ENCODE data around the gene DUSP11.
"Not testable (repeated sequence)": the region's sequence is repeated elsewhere in the genome, so short reads cannot be mapped to it uniquely, and the experiment has no call there.

Gene DUSP11

GRCh38 chr2:73718421-73718820, 61.5 kb downstream of the DUSP11 start:
- no peaks in the 10 kb centered on the region for H3F3A ChIP-seq (ENCODE audit: control insufficient read depth, insufficient read depth)
- no peak overlapping the region for H3K4me2 ChIP-seq (ENCODE audit: low read length)
- H3K27me3 ChIP-seq (ENCODE audit: control insufficient read depth, low read length) = peaks cover 4% of the 10 kb centered on the region; the same call in 1 of the 2 replicates
- no peaks in the 10 kb centered on the region for H3K36me3 ChIP-seq (ENCODE audit: control insufficient read depth, low read length)
- no peaks in the 10 kb centered on the region for H3K79me2 ChIP-seq (ENCODE audit: control insufficient read depth, low read length)
- no peaks in the 10 kb centered on the region for H3K9me2 ChIP-seq (replicated peaks; ENCODE audit: control insufficient read depth, low read length)
- H3K4me1 ChIP-seq (ENCODE audit: control insufficient read depth, low read length) = no peaks in the 10 kb centered on the region
- no peak overlapping the region for H3K27ac ChIP-seq (ENCODE audit: low read depth, low read length)
- no peak overlapping the region for H3K4me3 ChIP-seq (ENCODE audit: low read length)
- TF ChIP-seq EZH2phosphoT487 (IDR thresholded peaks at IDR 0.05; ENCODE audit: borderline replicate concordance, low read length) (no peak), CTCF (IDR thresholded peaks at IDR 0.05; ENCODE audit: low read depth, low read length, poor library complexity, severe bottlenecking) (no peak)
- H3K9me3 ChIP-seq (ENCODE audit: control insufficient read depth, insufficient read depth, low read length) = no peaks in the 10 kb centered on the region
- H4K20me1 ChIP-seq (ENCODE audit: control insufficient read depth, insufficient read depth, low read depth, low read length) = no peaks in the 10 kb centered on the region

GRCh38 chr2:73717695-73718094, 62.2 kb downstream of the DUSP11 start:
- not testable (repeated sequence) for H3K27me3 ChIP-seq (ENCODE audit: control insufficient read depth, low read length); H3K36me3 ChIP-seq (ENCODE audit: control insufficient read depth, low read length); H3F3A ChIP-seq (ENCODE audit: control insufficient read depth, insufficient read depth); H3K9me3 ChIP-seq (ENCODE audit: control insufficient read depth, insufficient read depth, low read length); H3K9me2 ChIP-seq (replicated peaks; ENCODE audit: control insufficient read depth, low read length); H3K79me2 ChIP-seq (ENCODE audit: control insufficient read depth, low read length); H3K4me3 ChIP-seq (ENCODE audit: low read length); H3K4me1 ChIP-seq (ENCODE audit: control insufficient read depth, low read length); H3K27ac ChIP-seq (ENCODE audit: low read depth, low read length); H3K4me2 ChIP-seq (ENCODE audit: low read length); H4K20me1 ChIP-seq (ENCODE audit: control insufficient read depth, insufficient read depth, low read depth, low read length)

- no peak for TF ChIP-seq CTCF (IDR thresholded peaks at IDR 0.05; ENCODE audit: low read depth, low read length, poor library complexity, severe bottlenecking)
- TF ChIP-seq EZH2phosphoT487 (IDR thresholded peaks at IDR 0.05; ENCODE audit: borderline replicate concordance, low read length) = no peak
- no peaks in the 10 kb centered on the region for H4K20me1 ChIP-seq (ENCODE audit: control insufficient read depth, insufficient read depth, low read depth, low read length)
- H3K79me2 ChIP-seq (ENCODE audit: control insufficient read depth, low read length) = no peaks in the 10 kb centered on the region
- no peaks in the 10 kb centered on the region for H3F3A ChIP-seq (ENCODE audit: control insufficient read depth, insufficient read depth)
- H3K9me3 ChIP-seq (ENCODE audit: control insufficient read depth, insufficient read depth, low read length) = no peaks in the 10 kb centered on the region
- no peaks in the 10 kb centered on the region for H3K9me2 ChIP-seq (replicated peaks; ENCODE audit: control insufficient read depth, low read length)
- H3K27me3 ChIP-seq (ENCODE audit: control insufficient read depth, low read length) = peaks cover 4% of the 10 kb centered on the region
- no peaks in the 10 kb centered on the region for H3K36me3 ChIP-seq (ENCODE audit: control insufficient read depth, low read length)
- no peak overlapping the region for H3K4me3 ChIP-seq (ENCODE audit: low read length)
- no peaks in the 10 kb centered on the region for H3K4me1 ChIP-seq (ENCODE audit: control insufficient read depth, low read length)
- H3K27ac ChIP-seq (ENCODE audit: low read depth, low read length) = no peak overlapping the region
- H3K4me2 ChIP-seq (ENCODE audit: low read length) = no peak overlapping the region
Observed at GRCh38 chr2:73717251-73717606, 62.7 kb downstream of the DUSP11 start.

GRCh38 chr2:73716543-73717250, 63.2 kb downstream of the DUSP11 start:
- Histone ChIP-seq H3K4me2 (ENCODE audit: low read length) (no peak overlapping the region), H3K4me1 (ENCODE audit: control insufficient read depth, low read length) (no peaks in the 10 kb centered on the region), H3K9me3 (ENCODE audit: control insufficient read depth, insufficient read depth, low read length) (no peaks in the 10 kb centered on the region), H3K79me2 (ENCODE audit: control insufficient read depth, low read length) (no peaks in the 10 kb centered on the region), H3K4me3 (ENCODE audit: low read length) (no peak overlapping the region), H4K20me1 (ENCODE audit: control insufficient read depth, insufficient read depth, low read depth, low read length) (no peaks in the 10 kb centered on the region), H3K36me3 (ENCODE audit: control insufficient read depth, low read length) (no peaks in the 10 kb centered on the region), H3K9me2 (replicated peaks; ENCODE audit: control insufficient read depth, low read length) (no peaks in the 10 kb centered on the region), H3K27me3 (ENCODE audit: control insufficient read depth, low read length) (peaks cover 4% of the 10 kb centered on the region), H3F3A (ENCODE audit: control insufficient read depth, insufficient read depth) (no peaks in the 10 kb centered on the region), H3K27ac (ENCODE audit: low read depth, low read length) (no peak overlapping the region)
- TF ChIP-seq CTCF (IDR thresholded peaks at IDR 0.05; ENCODE audit: low read depth, low read length, poor library complexity, severe bottlenecking) (no peak), EZH2phosphoT487 (IDR thresholded peaks at IDR 0.05; ENCODE audit: borderline replicate concordance, low read length) (no peak)

Measured in DOHH2 (cell line).